Measurements from ENCODE around the gene GRIK4.
"Not testable (repeated sequence)": the region's sequence is repeated elsewhere in the genome, so short reads cannot be mapped to it uniquely, and the experiment has no call there.

- TF ChIP-seq CTCF, POLR2A (IDR thresholded peaks at IDR 0.05): not testable (repeated sequence)
These were observed 71.0 kb downstream of the GRIK4 start for GRCh38 chr11:120582535-120582934.
